Islet precursor cell (in vitro differentiated cells): ENCODE measurements around the gene ZNFX1.

Source experiments
- DNase-seq: peaks from one replicate; pipeline ENCODE4 v3.0.0-alpha.2; 2018

The ZNFX1 gene

DNA sequence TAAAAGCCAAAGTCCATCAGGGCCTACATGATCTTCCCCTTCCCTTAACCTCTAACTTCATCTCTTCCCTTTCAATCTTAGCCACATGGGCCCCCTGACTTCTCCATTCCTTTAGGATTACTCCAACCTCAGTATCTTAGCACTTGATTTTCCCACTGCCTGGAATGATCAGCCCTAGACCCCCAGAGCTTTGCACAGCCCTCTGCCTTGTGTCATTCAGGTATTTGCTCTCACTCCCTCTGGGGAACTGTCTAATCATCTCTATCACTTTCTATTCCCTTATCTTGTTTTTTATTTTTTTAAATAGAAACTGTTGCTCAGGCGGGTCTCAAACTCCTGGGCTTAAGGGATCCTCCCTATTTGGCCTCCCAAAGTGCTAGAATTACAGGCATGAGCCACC lies 13.3 kb upstream of the ZNFX1 start:
- DNase-seq, result no peak

- DNase-seq, result no peak
Observed at GRCh38 chr20:49290608-49291191, 12.8 kb upstream of the ZNFX1 start.

DNA sequence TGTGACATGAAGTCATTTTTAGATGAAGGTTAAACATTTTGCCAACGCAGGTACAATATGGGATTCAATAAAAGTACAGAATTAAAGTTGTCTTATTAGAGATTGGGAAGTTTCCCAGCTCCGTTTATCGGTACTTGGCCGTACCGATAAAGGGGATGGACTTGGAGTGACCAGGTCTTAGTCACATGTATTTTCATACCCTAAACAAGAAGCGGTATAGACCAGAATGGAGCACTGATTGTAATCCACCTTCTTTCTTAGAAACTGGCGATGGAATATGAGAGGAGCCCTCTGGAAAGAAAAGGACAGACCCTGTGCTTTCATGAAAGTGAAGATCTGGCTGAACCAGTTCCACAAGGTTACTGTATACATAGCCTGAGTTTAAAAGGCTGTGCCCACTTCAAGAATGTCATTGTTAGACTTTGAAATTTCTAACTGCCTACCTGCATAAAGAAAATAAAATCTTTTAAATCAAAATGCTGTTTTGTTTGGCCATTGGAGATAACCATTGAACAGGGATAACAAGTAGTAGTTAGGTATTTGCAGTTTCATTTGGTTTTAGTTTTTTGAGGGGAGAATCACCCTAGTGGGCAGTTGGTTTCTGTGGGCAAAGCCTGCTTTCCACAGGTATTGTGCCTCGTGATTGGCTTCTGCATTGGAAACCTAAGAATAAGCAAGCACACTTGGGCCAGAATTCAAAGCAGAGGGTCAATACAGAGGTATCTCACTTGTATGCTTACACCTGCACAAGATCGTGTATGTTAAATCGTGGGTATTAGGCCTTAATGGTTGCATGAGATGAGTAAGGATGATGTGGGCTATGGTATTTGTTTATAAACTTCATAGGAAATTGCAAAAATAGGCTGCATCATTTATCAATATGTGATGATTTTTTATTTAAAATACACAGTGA lies 11.2 kb upstream of the ZNFX1 start:
- peak; percentile 35 for DNase-seq

- no peak for DNase-seq
Observed at GRCh38 chr20:49288250-49288751, 10.4 kb upstream of the ZNFX1 start.

- no peak for DNase-seq
Observed at GRCh38 chr20:49287555-49288249, 9.8 kb upstream of the ZNFX1 start.

DNA sequence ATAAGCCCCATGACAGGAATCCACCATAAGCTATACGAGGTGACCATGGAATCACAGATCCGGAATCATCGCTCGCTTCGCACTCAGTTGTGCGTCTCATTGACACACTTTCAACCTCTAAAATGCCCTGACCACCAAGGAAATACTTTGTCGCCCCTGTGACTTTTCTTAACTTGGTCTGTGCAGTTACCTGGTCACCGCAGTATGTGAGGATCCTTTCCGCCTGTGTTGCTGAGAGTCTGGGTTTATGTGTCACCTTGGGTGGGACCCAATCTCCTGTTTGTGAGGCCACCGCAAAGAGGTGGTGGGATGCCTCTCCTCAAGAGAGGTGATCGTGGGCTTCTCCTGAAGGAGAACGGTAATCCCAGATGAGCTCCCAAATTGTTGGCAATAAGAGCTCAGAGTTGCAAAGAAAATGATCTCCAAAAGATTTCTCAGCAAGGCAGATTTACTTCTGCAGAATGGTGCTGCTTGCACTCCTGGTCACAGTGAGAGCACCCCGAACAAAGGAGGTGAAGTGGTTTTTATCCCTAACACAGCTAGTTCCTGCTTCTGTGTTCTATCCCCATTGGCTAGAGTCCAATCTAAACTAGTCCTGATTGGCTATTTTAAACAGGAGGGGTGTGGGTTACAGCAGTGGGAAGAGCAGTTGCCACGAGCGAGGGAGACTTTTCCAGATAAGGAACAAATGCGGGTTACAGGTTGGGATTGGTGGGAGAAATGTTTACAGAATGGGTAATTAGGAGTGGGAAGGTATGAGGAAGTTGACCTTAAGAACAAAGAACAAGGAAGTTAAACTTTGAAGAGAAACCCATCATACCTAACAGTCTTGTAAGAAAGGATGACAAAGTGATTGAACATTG lies 9.1 kb upstream of the ZNFX1 start:
- no peak for DNase-seq

- DNase-seq, result no peak
Observed at GRCh38 chr20:49285813-49286494, 8.1 kb upstream of the ZNFX1 start.

DNA sequence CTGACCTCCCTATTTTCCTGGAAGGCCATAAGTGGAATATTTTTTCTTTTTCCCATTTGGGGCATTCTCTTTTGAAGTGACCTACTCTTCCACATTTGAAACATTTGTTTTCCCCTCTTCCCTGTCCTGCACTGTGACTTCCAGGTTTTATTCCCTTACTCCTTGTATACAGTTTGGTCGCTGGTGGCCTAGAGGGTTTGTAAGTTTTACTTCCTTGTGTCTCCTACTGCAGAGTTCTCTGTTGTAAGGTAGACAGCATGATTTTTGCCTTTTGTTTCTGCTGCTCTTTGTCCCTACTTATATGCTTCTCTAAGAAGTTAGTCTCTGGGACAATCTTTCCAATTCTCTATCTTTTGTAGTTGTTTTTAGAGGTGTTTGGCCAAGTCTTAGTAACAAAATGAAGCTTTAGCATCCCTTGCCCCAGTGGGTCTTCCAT lies 7.4 kb upstream of the ZNFX1 start:
- DNase-seq, result no peak

DNA sequence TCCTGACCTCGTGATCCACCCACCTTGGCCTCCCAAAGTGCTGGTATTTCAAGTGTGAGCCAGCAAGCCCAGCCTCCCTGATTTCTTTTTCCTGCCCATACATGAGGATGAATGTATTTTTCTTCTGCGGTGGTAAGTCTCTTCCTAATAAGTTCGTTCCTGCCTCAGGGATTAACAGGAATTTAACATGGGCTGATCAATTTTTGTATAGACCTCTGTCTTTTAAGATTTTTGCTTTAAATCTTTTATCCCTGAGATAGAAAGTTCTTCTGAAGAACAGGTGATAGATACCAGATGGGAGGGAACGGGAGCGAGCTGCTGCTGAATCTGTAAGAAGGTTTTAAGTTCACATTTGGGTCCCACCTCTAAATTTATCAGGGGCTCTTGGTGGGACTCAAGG lies 7.0 kb upstream of the ZNFX1 start:
- no peak for DNase-seq

- DNase-seq, result no peak
Observed at GRCh38 chr20:49283703-49284625, 6.1 kb upstream of the ZNFX1 start.

- no peak for DNase-seq
Observed at GRCh38 chr20:49283176-49283702, 5.4 kb upstream of the ZNFX1 start.

DNA sequence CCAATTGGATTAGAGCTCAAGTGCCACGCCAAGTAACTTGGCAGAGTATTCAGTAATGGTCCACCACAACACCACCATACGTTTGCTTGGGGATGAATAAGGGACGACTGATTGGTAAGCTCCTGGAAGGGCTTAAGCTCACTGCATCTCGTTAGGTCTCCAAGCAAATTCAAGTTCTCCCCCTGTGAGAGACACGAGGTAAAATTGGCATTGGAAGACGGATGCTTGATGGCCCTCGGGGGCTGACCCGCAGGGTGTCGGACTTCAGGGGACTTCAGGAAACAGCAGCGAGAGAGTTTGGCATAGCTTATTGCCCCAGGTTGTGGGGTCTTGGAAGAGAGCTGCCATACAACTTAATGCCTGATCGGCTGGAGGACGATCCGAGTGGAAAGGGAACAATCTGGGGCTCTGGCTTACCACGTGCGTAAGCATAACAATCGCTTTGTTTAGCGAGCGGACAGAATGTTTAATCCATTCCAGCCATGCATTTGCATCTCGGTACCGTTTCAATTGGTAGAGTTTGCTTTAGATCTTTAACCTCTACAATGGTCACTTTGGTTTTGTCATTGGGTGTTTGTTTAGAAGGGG lies 4.8 kb upstream of the ZNFX1 start:
- no peak for DNase-seq

- DNase-seq, result no peak
Observed at GRCh38 chr20:49281913-49282467, 4.1 kb upstream of the ZNFX1 start.

DNA sequence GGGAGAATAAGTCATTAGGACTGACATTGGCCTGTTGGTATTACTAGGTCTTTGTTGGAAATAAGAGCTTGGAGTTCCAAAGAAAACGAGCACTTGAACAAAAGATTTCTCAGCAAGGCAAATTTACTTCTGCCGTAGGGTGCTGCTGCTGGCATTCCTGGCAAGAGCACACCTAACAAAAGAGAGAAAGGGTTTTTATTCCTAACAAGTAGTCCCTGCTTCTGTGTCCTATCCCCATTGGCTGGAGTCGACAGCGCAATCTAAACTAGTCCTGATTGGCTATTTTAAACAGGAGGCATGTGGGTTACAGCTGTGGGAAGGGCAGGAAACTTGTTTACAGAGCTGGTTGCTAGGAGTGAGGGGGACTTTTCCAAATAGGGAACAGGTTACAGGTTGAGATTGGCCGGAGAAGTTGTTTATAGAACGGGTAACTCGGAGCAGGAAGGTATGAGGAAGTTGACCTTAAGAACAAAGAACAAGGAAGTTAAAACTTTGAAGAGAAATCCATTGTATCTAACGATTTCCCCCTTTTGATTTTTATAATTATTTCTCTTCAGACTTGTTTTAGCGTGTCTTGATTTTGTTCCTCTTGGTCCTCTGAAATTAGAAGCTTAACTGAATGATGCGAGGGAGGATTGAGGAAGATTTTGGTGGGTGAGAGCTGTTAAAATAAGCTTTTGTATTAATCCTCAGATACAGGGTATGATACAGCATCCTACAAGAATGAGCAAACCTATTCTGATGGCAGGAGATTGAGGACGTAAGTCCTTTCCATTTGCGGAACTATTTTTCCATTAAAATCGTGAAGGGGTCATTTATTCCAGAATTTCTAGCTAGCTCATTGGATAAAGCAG lies 3.4 kb upstream of the ZNFX1 start:
- DNase-seq, result peak; percentile 90

- no peak for DNase-seq
Observed at GRCh38 chr20:49280463-49281058, 2.7 kb upstream of the ZNFX1 start.

DNA sequence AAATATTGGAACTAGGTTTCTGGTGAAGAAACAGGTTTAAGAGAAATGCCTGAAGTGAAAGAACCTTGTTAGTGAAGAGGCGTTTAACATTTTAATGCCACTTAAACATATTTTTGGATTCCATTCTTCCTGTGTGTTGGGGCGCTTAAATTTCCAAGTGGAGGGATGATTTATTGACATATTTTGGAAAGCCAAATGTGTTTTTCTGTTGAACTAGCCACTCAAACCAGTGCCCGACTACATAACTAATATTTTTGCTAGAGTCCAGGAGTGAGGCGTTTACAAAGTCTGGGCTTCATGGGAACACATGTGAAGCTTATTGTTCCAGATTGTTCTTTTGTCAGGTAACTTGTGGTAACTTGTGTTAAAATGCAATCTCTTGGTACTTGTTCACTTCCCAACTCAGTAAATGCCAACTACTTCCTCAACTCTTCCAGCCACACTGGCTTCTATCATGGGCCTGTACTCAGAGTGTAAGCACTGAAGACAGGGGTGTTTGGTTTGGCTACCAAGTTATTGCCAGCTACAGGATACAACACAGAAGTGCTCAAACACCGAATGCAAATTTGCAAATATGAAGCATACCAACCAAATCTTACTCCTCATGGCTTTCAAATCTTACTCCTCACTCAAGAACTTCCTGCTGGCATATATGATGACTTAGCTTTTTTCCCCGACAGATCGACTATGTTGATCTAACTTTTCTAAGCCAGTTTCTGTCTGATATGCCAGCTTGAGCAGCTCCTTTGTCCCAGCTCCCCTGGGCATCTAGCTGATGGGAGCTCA lies 2.0 kb upstream of the ZNFX1 start:
- no peak for DNase-seq

DNA sequence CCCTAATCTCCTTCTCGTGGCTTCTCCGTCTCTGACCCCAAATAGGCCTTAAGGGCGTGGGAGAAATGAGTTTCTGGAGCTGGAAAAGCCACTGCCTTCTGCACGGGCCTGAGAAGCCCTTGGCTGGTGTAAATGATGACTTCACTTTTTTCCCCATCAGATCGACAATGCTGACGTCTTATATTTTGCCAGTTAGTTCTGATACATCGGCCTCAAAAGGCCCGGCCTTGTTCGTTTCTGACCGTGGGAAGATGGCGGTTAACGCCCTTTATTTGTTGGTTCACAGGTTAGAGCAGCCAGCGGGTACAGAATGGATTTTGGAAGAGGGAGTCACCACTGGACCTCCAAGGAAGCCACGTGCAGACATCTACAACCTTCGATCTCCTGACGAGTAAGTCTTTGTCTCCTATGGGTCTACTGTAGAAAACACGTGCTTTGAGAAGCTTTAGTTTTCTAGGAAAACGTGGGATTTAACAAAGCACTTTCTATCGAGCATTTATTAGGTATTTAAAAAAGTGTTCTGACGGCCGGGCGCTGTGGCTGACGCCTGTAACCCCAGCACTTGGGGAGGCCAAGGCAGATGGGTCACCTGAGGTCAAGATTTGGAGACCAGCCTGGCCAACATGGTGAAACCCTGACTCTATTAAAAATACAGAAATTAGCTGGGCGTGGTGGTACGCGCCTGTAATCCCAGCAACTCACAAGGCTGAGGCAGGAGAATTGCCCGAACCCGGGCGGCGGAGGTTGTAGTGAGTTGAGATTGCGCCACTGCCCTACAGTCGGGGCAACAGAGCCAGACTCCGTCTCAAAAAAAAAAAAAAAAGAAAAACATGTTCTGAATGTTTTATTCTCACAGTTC lies 1.2 kb upstream of the ZNFX1 start:
- DNase-seq, result no peak
